Stimulated activated naive CD8-positive, alpha-beta T cell treated with anti-CD3 and anti-CD28 coated beads, Interleukin-15, Interleukin-2, amounts not matched to agents 100 U/mL and 50 U/mL, for 24 hours (primary cell): ENCODE data around the gene BST1.
A peak's percentile ranks its signal among the peaks of the same experiment; 100 is the strongest.

Source experiments
- ATAC-seq: fragments of 150-1000 bp; cut with Tn5 transposase; one replicate; pipeline ENCODE4 v1.10.0; 2021
- DNase-seq: peaks from one replicate; pipeline ENCODE4 v3.0.0; 2021

BST1 gene

DNA sequence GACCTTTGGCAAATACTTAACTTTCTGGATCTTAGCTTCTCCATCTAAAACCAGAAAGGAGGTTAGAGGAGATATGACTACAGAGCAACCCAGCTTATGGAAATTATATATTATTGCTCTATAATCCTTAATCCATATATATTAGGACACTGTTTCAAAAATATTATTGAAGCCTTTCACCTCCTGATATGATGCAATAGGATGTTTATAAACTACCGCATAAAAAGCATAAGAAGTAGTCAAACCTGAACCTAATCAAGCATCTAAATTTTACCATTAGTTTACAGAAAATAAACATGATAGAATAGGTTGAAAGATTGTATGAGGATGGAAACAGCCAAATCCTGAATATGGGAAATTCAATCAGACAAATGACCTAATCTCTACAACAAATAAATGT lies 26.8 kb upstream of the BST1 start:
- ATAC-seq (no peak), DNase-seq (no peak)

DNA sequence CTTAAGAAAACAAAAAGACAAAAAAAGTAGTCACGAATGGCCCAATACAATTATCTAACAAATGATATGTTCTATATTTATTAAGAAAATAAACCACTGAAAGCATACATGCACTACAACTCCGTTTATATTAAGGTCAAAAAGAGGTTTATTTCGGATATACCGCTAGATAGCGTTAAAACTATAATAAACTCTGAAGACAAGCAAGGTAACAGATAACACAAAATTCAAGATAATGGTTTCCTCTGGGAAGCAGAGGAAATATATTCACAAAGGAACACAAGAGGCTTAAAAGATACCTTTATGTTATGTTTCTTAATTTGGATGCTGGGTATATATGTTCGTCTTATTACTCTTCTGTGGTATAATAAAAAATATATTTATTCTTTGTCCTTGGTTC lies 26.0 kb upstream of the BST1 start:
- DNase-seq (no peak), ATAC-seq (no peak)

DNA sequence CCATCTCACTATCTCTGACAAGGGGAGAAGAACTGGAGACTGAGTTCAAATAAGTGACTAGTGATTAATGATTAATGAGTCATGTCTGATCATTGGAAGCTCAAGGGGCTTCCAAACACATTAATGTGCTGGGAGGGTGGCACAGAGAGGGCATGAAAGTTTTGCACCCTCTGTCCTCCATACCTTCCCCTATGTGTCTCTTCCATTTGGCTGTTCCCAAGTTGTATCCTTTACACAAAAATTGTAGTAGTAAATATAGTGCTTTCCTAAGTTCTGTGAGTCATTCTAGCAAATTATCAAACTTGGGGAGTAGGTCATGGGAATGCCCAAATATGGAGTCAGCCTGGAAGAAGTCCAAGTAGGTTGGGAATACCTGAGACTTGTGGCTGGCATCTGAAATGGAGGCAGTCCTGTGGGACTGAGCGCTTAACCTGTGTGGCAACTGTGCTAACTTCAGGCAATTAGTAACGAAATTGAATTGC lies 25.3 kb upstream of the BST1 start:
- DNase-seq = no peak

DNA sequence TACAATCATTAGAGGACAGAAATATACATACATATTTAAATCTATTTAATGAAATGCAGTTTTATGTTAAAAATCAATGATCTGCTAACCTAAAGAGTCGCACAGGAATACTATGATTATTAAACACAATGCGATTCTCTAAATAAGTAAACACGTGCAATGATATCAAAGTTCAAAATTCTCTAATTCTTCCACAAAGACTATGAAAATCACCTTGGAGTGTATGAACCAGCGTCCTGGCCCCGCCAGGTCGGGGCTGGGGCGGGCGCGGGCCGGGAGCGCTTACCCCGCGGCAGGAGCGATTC lies 21.8 kb upstream of the BST1 start:
- no peak for ATAC-seq
- no peak for DNase-seq

More for the DNA sequence above, 25.3 kb upstream of the BST1 start:
- ATAC-seq = no peak

DNA sequence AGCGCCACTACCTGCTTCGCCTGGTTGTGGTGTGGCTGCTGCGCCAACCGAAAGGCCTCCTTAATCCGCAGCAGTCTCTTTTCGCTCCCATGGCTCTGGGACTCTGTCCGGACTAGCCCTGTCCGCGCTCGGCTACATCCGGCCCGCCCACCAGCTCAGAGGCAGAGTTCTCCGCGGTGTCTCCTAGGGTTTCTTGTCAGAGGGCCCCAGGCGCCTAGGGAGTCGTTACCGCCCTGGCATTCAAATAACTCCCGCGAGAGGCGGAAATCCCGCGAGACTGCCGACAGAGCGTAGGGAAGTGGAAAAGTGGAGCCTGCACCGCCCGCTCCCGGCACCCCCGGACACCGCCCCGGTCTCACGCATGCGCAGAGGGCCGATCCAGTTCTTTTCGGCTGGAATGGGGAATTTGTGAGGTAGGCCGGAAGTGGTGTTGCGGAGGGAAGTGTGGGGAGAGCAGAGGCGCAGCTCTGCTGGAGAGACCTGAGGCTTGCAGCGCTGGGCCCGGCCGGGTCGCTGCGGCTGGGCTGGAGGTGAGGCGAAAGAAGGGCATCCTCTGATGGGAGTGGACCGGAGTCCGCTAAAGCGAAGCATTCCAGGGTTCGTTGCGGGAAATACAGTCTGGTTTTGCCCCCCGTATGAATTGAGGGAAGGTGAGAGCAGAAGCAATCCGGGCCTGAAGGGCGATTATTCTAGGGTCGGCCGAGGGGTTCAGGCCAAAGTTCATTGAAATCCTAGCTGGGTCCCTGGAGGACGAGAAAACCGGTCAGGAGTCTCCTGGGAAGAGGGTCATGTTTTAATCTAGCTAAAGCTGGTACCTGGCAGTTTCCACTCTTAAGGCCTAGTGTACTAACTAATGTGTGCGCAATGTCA lies 21.3 kb upstream of the BST1 start, which contains the start of gene FAM200B:
Gene FAM200B (plus strand): TSS at position 456 of the 870 bp plus-strand sequence. CDS start 5,151 bp downstream, outside the sequence.
- ATAC-seq (peak; percentile 99), DNase-seq (peak; percentile 100)

DNA sequence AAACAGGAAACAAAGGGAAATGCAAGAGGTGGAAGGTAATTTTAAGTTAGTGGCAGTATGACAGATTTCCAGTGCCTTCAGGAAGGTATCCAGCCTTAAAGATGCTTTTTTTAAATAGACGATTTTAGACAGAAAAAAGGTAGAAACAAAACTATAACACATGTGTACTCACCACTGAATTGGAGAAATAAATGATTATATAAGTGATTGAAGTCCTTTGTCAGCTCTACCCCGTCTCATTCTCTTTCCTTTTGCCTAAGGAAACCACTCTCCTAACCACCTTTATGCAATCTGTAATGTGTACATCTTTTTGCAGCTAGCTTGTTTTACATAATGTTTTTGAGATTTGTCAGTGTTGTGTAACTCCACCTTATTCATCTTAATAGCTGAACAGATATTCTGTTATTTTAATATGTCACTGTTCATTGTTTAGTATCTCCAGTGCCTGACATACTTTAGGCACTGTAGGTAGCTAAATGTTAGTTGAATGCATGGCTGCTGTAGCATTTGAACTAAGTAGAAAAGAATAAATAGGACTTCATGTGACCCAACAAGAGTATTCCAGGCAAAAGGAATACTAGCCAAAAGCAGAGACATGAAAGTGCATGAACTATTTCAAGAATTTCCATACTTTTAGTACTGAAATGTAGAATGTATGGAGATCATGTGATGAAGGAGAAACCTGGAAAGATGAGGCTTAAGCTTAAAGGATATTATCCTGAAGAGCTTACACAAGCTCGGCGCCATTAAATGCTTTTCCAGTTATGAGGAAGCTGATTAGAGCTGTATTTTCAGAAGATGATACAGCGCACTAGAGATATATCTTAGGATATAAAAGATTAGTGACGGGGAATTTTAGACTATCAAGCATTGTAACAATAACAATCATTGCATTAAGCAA lies 20.4 kb upstream of the BST1 start:
- ATAC-seq (no peak), DNase-seq (no peak)

DNA sequence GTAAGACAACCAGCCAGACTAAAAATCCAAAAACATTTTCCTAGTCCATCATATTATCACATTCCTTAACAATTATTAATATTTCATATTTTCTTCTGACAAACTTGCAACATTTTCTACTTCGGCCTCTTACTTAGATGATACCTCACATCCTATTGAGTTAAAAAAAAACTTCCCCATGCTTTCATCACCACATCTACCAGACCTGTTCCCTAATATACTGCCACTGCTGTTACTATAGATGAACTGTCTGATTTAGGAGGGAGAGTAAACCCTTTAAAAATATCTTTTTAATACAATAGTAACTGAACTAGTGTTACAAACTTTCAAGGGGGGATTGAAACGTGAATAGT lies 19.7 kb upstream of the BST1 start:
- DNase-seq (no peak), ATAC-seq (no peak)

DNA sequence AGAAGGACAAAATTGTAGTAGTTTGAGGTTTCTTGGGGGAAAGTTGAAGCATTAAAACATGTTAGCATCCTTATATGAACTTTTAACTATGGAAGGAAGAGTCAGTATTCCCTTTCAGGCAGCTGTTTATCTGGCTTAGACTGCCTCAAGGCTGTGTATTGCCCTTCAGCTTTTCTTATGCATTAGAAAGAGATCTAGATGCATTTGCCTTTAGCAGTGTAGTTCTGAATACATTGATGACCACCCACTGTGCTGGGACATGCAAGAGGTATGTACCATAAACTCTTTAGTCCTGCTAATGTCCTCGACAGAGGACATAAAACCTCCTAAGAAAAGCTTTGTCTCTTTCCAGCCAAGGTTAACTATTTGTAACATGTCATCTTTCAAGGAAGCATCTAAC lies 18.4 kb upstream of the BST1 start:
- ATAC-seq (no peak), DNase-seq (no peak)

DNA sequence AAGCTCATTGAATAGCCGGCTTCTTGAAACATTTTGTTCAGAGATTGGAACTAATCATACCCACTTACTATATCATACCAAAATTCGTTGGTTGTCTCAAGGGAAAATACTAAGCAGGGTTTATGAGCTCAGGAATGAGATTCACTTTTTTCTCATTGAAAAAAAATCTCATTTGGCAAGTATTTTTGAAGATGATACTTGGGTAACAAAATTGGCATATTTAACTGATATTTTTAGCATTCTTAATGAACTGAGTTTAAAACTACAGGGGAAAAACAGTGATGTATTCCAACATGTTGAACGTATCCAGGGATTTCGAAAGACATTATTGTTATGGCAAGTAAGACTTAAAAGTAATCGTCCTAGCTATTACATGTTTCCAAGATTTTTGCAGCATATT lies 14.8 kb upstream of the BST1 start:
- no peak for ATAC-seq

DNA sequence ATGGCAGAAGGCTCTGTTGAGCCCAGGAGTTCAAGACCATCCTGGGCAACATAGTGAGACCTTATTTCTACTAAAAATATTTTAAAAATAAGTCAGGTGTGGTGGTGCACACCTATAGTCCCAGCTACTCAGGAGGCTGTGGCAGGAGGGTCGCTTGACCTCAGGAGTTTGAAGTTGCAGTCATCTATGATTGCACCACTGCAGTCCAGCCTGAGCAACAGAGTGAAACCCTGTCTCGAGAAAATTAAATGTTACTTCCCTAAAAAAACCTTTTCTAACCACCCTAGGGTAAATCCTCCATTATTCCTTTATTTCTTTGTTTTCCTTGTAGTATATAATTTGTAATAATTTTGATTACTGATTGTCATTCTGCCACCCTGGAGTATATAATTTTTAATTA lies 13.3 kb upstream of the BST1 start:
- ATAC-seq (no peak), DNase-seq (no peak)

More for the DNA sequence above, 14.8 kb upstream of the BST1 start:
- DNase-seq = no peak

DNA sequence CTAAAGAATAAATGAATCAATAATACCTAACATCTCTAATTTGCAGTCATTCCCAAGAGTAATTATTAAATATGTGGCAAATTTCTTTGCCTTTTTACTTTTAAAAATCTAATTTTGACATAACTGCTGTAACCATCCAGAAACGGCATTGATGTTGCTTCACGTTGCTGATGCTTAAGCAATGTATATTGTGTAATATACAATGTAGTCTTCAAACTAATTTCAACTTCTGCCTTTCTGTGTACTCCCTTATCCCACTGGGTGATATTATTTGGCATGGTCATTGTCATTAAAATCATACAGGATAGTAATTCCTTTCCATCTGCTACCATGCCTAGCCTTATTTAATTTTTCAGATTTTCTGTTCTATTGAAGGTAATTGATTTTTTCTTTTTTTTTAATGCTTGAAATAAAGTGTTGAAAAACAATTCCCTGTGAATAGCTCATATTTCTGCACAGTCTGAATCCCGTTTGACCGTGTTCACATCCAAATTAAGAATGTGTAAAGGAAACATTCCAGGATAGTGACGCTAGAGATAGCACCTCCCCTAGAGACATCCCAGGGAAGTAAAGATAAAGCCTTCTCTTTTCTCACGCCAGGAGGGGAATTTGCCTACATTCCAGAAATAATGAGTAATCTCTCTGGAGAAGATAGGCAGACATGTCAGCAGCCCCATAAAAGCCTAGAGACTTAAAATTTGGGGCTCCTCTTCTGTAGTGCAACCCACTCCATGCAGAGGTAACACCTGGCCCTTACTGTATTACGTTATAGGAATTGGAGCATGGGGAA lies 12.7 kb upstream of the BST1 start:
- DNase-seq (no peak), ATAC-seq (no peak)

DNA sequence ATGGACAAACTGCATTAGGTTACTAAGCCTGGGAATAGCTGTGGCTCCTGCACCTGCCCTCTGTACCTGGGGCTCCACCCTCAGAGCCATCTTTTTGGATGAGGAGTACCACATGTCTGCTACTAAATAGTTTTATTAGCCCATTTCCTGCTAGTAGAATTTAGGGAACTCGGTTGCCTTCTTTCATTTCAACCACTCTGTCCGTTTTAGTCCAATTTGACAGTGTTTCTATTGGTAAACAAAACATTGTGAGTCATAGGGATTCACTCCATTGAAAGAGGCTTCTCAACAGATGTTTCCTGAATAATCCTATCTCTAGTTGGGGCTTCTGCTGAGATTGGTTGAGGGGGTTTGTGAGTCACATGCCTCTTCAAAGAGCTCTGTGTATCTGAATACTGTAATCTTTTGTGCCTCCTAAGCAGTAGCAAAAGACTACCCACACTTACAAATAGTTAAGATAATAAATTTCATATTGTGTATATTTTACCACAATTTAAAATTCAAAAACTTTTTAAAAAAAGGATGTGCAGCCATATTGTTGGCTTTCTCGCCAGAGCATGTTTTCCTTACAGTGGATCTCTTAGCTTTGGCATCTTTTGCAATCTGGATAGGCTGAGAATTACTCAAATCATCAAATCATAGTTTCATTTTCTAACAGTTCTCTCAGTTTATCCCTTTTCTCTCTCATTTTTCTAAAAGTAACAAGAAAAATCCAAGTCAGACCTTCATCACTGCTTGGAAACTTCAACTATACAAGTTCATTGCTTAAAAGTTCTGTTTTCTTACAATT lies 11.3 kb upstream of the BST1 start:
- ATAC-seq = no peak
- DNase-seq = no peak

DNA sequence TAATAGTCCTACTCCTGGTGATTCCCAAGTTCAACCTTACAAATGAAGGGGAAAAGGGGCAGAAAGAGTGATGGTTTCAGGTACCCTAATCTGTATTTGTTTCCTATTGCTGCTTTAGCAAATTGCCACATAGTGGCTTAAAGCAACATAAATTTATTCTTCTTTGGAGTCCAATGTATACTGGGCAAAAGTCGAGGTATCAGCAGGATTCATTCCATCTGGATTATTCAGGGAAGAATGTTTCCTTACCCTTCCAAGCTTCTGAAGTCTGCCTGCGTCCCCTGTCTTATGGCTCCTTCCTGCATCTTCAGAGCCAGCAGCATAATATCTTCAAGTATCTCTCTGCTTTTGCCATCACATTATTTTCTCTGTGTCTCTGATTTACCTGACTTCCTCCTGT lies 10.3 kb upstream of the BST1 start:
- no peak for DNase-seq
- no peak for ATAC-seq

DNA sequence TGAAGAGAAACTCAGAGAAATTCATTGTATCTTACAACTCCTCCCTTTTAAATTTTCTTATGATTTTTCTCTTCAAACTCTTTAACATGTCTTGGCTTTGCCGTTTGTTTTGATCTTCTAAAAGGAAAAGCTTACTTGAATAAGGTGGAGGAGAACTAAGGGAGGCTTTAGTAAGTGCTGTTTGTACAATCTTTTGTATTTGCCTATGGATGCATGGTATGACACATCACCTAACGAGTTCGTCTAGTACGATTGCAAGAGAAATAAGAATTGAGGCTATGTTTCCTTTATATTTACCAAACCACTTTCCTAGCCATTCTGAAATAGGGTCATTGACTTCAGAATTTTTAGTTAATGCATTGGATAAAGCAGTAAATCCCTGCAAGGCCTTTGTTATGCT lies 8.4 kb upstream of the BST1 start:
- DNase-seq (no peak), ATAC-seq (no peak)

DNA sequence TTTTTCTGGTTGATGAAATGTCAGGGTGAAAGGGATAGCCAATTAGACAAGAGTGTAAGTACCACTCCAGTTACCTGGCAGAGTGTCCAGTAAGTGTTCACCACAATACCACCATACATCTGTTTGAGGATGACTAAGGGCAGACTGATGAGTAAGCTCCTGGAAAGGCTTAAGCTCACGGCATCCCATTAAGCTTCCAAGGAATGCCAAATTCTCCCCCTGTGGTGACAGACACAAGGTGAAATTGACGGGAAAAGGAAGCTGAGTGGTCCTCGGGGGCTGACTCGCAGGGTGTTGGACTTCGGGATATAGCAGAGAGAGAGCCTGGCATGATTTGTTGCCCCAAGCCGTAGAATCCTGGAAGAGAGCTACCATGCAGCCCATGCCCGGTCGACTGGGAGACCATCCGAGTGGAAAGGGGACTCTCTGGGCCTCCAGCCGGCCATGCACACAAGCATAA lies 7.6 kb upstream of the BST1 start:
- ATAC-seq (no peak), DNase-seq (no peak)

DNA sequence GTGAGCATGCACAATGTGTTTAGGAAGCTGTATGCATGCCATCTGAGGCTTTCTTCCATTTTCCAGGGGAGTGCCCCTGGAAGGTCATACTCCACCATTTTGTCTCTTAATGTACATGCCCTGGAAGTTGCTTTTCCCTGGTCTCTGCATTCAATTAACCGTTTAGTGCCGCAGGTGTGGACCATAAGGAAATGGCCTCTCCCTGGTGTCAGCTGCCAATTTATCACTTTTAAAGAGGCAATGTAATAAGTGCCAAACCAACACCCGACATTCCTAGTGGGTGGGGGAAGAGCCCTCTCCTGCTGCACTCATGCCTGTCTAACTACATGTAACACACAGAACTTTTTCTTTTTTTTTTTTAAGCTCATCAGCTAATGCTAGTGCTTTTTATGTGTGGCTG lies 7.1 kb upstream of the BST1 start:
- ATAC-seq = no peak
- no peak for DNase-seq

DNA sequence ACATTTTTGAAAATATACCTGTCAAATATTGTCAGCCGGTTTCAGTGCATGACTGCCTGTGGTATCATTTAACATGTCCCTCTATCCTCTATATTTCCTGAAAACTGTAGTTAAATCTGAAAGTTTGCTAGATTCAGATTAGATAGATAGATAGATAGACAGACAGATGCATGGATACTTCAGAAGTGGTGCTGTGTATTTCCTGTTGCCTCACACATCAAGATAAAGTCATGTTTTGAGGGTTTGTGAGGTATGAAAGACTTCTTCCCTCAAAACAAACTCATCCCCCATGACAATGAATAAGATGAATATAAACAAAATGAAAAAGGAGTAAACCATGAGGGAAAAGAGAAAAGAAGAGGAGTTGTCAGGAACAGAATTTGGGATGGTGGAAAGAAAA lies 6.0 kb upstream of the BST1 start:
- ATAC-seq = no peak

DNA sequence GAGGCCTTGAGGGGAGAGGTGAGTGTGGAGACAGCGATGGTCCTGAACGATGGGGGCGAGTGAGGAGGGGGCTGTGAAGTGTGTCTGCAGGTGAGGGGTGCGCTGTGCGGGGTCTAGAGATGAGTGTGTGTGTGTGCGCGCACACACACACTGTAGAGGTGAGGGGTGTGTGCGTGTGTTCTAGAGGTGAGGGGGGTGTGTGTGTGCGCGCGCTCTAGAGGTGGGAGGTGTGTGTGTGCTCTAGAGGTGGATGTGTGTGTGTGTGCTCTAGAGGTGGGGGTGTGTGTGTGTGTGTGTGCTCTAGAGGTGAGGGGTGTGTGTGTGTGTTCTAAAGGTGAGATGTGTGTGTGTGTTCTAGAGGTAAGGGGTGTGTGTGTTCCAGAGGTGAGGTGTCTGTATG lies 574 bp downstream of the BST1 start:
- ATAC-seq = no peak

More for the DNA sequence above, 6.0 kb upstream of the BST1 start:
- no peak for DNase-seq

DNA sequence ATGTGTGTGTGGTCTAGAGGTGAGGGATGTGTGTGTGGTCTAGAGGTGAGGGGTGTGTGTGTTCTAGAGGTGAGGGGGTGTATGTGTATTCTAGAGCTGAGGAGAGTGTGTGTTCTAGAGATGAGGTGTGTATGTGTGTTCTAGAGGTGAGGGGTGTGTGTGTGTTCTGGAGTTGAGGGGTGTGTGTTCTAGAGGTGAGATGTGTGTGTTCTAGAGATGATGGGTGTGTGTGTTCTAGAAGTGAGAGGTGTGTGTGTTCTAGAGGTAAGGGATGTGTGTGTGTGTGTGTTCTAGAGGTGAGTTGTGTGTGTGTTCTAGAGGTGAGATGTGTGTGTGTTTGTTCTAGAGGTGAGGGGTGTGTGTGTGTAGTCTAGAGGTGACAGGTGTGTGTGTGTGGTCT lies 1.3 kb downstream of the BST1 start:
- ATAC-seq = no peak
- DNase-seq = no peak

More for the DNA sequence above, 574 bp downstream of the BST1 start:
- no peak for DNase-seq

DNA sequence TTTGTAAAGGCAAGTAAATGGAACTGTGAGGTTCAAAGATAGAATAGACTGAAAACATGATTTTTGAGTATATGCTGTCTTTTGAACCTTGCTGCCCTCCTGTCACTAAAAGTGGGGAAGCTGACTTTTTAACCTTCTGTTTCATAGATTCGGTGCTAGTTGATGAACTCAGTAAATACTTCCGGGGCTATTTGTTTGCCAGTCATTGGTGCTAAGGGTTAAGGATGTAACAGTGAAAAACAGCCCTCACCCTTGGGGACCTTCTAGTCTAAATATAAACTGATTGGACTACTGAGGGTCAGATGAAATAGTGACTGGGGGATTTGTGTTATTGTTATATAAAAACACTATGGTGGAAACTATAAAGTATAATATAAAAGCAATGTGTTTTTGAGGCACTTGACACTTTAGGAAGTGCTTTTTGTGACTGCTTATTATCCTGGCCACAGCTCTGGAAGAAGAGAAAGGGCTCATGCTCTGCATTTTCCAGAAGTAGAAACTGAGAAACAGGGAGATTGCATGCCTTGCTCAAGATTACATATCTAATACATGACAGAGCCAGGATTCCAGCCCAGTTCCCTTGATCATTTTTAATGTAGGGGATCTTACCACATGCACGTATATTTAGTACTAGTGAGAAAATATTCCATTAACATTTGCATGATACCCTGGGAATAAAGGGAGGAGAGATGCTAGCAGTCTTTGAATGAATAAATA lies 3.9 kb downstream of the BST1 start:
- DNase-seq (no peak), ATAC-seq (no peak)

DNA sequence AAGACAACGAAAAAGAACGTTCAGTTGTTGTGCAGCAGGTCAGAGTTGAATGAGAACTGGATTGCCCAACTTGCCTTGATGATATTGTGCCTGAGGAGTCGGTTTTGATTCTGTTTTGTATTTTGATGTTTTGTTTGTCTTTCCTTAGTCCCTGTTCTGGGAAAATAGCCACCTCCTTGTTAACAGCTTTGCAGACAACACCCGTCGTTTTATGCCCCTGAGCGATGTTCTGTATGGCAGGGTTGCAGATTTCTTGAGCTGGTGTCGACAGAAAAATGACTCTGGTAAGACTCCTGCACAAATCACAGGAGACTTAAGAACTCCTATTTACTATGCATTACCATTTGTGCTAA lies 4.5 kb downstream of the BST1 start:
- no peak for ATAC-seq
- no peak for DNase-seq
